H9 (cell line): ENCODE measurements around the gene RPS14. TPM values are rescaled to one million over a fixed set of nuclear protein-coding genes. Genes with fewer than 3 reads are reported as not detected.

Experiments
- DNase-seq: peaks from one replicate; pipeline ENCODE4 v3.0.0-alpha.2; 2017
- H2AFZ ChIP-seq: one replicate; pipeline ENCODE4 v1.6.1; 2013; ENCODE audit warnings: mild to moderate bottlenecking, low read length, control low read depth, moderate library complexity
- H2AK5ac ChIP-seq: 2 replicates; pipeline ENCODE4 v1.6.1; 2013; ENCODE audit warnings: low read length, control low read depth, mixed read lengths; ENCODE audit not compliant: insufficient read length
- H2BK120ac ChIP-seq: one replicate; pipeline ENCODE4 v1.6.1; 2013; ENCODE audit warnings: low read depth, mild to moderate bottlenecking, low read length, control low read depth, inconsistent platforms; ENCODE audit not compliant: poor library complexity, severe bottlenecking
- H2BK12ac ChIP-seq: 2 replicates; pipeline ENCODE4 v1.6.1; 2013; ENCODE audit warnings: low read length, control low read depth, mixed read lengths, low read depth; ENCODE audit not compliant: insufficient read length
- H2BK15ac ChIP-seq: 2 replicates; pipeline ENCODE4 v1.6.1; 2013; ENCODE audit warnings: low read depth, low read length, control low read depth
- H2BK20ac ChIP-seq: one replicate; pipeline ENCODE4 v1.6.1; 2013; ENCODE audit warnings: low read depth, mild to moderate bottlenecking, low read length, control low read depth, inconsistent platforms; ENCODE audit not compliant: poor library complexity, severe bottlenecking
- H2BK5ac ChIP-seq: 2 replicates; pipeline ENCODE4 v1.6.1; 2013; ENCODE audit warnings: low read length, control low read depth, mixed read lengths; ENCODE audit not compliant: insufficient read length
- H3K14ac ChIP-seq: 2 replicates; pipeline ENCODE4 v1.6.1; 2013; ENCODE audit warnings: low read length, control low read depth; ENCODE audit not compliant: insufficient read depth
- H3K18ac ChIP-seq: 2 replicates; pipeline ENCODE4 v1.6.1; 2013; ENCODE audit warnings: low read depth, mild to moderate bottlenecking, mixed read lengths, low read length, control low read depth; ENCODE audit not compliant: insufficient read length
- H3K23ac ChIP-seq: 2 replicates; pipeline ENCODE4 v1.6.1; 2013; ENCODE audit warnings: low read length, control low read depth, mixed read lengths, low read depth; ENCODE audit not compliant: insufficient read length
- H3K23me2 ChIP-seq: 2 replicates; pipeline ENCODE4 v1.6.1; 2013; ENCODE audit warnings: low read depth, mild to moderate bottlenecking, mixed read lengths, low read length, control low read depth; ENCODE audit not compliant: insufficient read length, poor library complexity, severe bottlenecking
- H3K27ac ChIP-seq: 2 replicates; pipeline ENCODE4 v1.5.1; 2013; ENCODE audit warnings: low read length, control low read depth, mixed read lengths, low read depth; ENCODE audit not compliant: insufficient read length
- H3K27me3 ChIP-seq: 2 replicates; pipeline ENCODE4 v1.6.1; 2013; ENCODE audit warnings: low read length, control low read depth, inconsistent platforms; ENCODE audit not compliant: insufficient read depth
- H3K4ac ChIP-seq: 2 replicates; pipeline ENCODE4 v1.6.1; 2013; ENCODE audit warnings: low read depth, mild to moderate bottlenecking, control low read depth, inconsistent platforms, low read length, moderate library complexity
- H3K4me1 ChIP-seq: 2 replicates; pipeline ENCODE4 v1.6.1; 2013; ENCODE audit warnings: low read length, control low read depth, inconsistent platforms; ENCODE audit not compliant: insufficient read depth
- H3K4me2 ChIP-seq: 2 replicates; pipeline ENCODE4 v1.6.1; 2013; ENCODE audit warnings: low read length, control low read depth, mixed read lengths; ENCODE audit not compliant: insufficient read length, insufficient read depth
- H3K56ac ChIP-seq: 2 replicates; pipeline ENCODE4 v1.6.1; 2013; ENCODE audit warnings: low read depth, mild to moderate bottlenecking, mixed read lengths, low read length, control low read depth; ENCODE audit not compliant: insufficient read length
- H3K79me1 ChIP-seq: 2 replicates; pipeline ENCODE4 v1.6.1; 2013; ENCODE audit warnings: low read depth, mild to moderate bottlenecking, moderate library complexity, low read length, control low read depth, inconsistent platforms; ENCODE audit not compliant: insufficient read depth, poor library complexity, severe bottlenecking
- H3K79me2 ChIP-seq: 2 replicates; pipeline ENCODE4 v1.6.1; 2013; ENCODE audit warnings: low read length, control low read depth, inconsistent platforms; ENCODE audit not compliant: insufficient read depth
- H3K9ac ChIP-seq: 2 replicates; pipeline ENCODE4 v1.6.1; 2013; ENCODE audit warnings: low read length, control low read depth, mixed read lengths; ENCODE audit not compliant: insufficient read length; ENCODE audit errors: extremely low read depth
- H3K9me3 ChIP-seq: one replicate; pipeline ENCODE4 v1.6.1; 2013; ENCODE audit warnings: low read depth, low read length, inconsistent platforms; ENCODE audit not compliant: control insufficient read depth
- H3T11ph ChIP-seq: one replicate; pipeline ENCODE4 v1.6.1; 2013; ENCODE audit warnings: mild to moderate bottlenecking, low read length, control low read depth, inconsistent platforms
- H4K20me1 ChIP-seq: one replicate; pipeline ENCODE4 v1.6.1; 2013; ENCODE audit not compliant: control insufficient read depth, insufficient read length, insufficient read depth
- H4K5ac ChIP-seq: 2 replicates; pipeline ENCODE4 v1.6.1; 2013; ENCODE audit warnings: low read depth, mild to moderate bottlenecking, mixed read lengths, low read length, control low read depth; ENCODE audit not compliant: insufficient read length
- H4K8ac ChIP-seq: replicated peaks from 2 replicates; pipeline ENCODE4 v1.6.1; 2013; ENCODE audit warnings: low read length, control low read depth, mixed read lengths, low read depth; ENCODE audit not compliant: insufficient read length
- H4K91ac ChIP-seq: 2 replicates; pipeline ENCODE4 v1.6.1; 2013; ENCODE audit warnings: low read depth, mild to moderate bottlenecking, moderate library complexity, mixed read lengths, low read length, control low read depth; ENCODE audit not compliant: insufficient read length
- H3K27ac Mint-ChIP-seq, 3 experiments: 2 replicates in 2 of 3; 3 replicates in 1 of 3; pipeline ENCODE4 v1.8.0; 2020 to 2021; ENCODE audit warnings: mixed read lengths in 3 of 3, mild to moderate bottlenecking in 1 of 3, moderate library complexity in 1 of 3
- H3K27me3 Mint-ChIP-seq: 2 replicates; pipeline ENCODE4 v1.8.0; 2021; ENCODE audit warnings: low read depth, mild to moderate bottlenecking, moderate library complexity, mixed read lengths
- H3K36me3 Mint-ChIP-seq, 3 experiments: 2 replicates in 2 of 3; 3 replicates in 1 of 3; pipeline ENCODE4 v1.8.0; 2020 to 2021; ENCODE audit warnings: low read depth in 3 of 3, mixed read lengths in 3 of 3; ENCODE audit not compliant: insufficient read depth in 1 of 3
- H3K4me1 Mint-ChIP-seq, 2 experiments: 2 replicates each; pipeline ENCODE4 v1.8.0; 2020; ENCODE audit warnings: mixed read lengths in 2 of 2
- H3K4me3 Mint-ChIP-seq, 2 experiments: 2 replicates in 1 of 2; 3 replicates in 1 of 2; pipeline ENCODE4 v1.8.0; 2020 to 2021; ENCODE audit warnings: mild to moderate bottlenecking in 2 of 2, mixed read lengths in 2 of 2, moderate library complexity in 1 of 2
- H3K9me3 Mint-ChIP-seq, 2 experiments: 2 replicates in 1 of 2; 3 replicates in 1 of 2; pipeline ENCODE4 v1.8.0; 2020; ENCODE audit warnings: mild to moderate bottlenecking in 2 of 2, mixed read lengths in 2 of 2, moderate library complexity in 1 of 2
- WGBS: extraction: QIAGEN DNeasy Blood & Tissue Kit; methylation state at CpG from one replicate; pipeline ENCODE4 v1.1.7; 2013; ENCODE audit warnings: missing lambda C conversion rate, low lambda C conversion rate, mixed read lengths; ENCODE audit not compliant: insufficient read length; ENCODE audit errors: extremely low coverage; 5-methylcytosine and 5-hydroxymethylcytosine counted together
- total RNA-seq: library from RNA; stranded (reverse); gene quantifications from 2 replicates; pipeline ENCODE4 v1.2.1, GENCODE V29; 2021
- TF ChIP-seq, protein P1 (sequence below): fragments of 200-600 bp; sonication (generic); conservative IDR thresholded peaks from 3 replicates; pipeline ENCODE4 v1.8.0; 2021; ENCODE audit warnings: antibody characterized with exemption, mild to moderate bottlenecking

The RPS14 gene
- total RNA-seq, 1 experiment from 2014 or later = 2,533 TPM

- no peaks in the 10 kb centered on the region for H3K79me2 ChIP-seq
- peaks cover 2% of the 10 kb centered on the region for H4K20me1 ChIP-seq
- H2BK15ac ChIP-seq = no peak overlapping the region
- no peaks in the 10 kb centered on the region for H3K27me3 ChIP-seq
- no peak overlapping the region for H2BK12ac ChIP-seq
- no peaks in the 10 kb centered on the region for H3K4me1 Mint-ChIP-seq
- WGBS = no CpG with 5 or more reads among the region's 12 CpGs
- no peaks in the 10 kb centered on the region for H3K23me2 ChIP-seq
- H2BK120ac ChIP-seq = no peak overlapping the region
- H2AK5ac ChIP-seq = no peak overlapping the region
- H4K5ac ChIP-seq = no peak overlapping the region
- TF ChIP-seq, protein P1, sequence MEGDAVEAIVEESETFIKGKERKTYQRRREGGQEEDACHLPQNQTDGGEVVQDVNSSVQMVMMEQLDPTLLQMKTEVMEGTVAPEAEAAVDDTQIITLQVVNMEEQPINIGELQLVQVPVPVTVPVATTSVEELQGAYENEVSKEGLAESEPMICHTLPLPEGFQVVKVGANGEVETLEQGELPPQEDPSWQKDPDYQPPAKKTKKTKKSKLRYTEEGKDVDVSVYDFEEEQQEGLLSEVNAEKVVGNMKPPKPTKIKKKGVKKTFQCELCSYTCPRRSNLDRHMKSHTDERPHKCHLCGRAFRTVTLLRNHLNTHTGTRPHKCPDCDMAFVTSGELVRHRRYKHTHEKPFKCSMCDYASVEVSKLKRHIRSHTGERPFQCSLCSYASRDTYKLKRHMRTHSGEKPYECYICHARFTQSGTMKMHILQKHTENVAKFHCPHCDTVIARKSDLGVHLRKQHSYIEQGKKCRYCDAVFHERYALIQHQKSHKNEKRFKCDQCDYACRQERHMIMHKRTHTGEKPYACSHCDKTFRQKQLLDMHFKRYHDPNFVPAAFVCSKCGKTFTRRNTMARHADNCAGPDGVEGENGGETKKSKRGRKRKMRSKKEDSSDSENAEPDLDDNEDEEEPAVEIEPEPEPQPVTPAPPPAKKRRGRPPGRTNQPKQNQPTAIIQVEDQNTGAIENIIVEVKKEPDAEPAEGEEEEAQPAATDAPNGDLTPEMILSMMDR = no peak
- H3T11ph ChIP-seq = no peak overlapping the region
- H2BK5ac ChIP-seq = no peak overlapping the region
- no peak overlapping the region for H2BK20ac ChIP-seq
- H3K27ac Mint-ChIP-seq = peak overlapping the region in 2 of 3 experiments; percentile 2 to 81; a peak in 2 of 7 replicates
- H3K9me3 ChIP-seq = no peaks in the 10 kb centered on the region
- H4K91ac ChIP-seq = no peak overlapping the region
- no peaks in the 10 kb centered on the region for H3K27me3 Mint-ChIP-seq
- H3K36me3 Mint-ChIP-seq = peaks cover 45 to 71% (median 61%) of the 10 kb centered on the region in 3 experiments
- H3K9me3 Mint-ChIP-seq = no peaks in the 10 kb centered on the region
- H3K4me3 Mint-ChIP-seq = no peak overlapping the region
- DNase-seq = no peak
- H4K8ac ChIP-seq = no peak overlapping the region
- H3K4me2 ChIP-seq = no peak overlapping the region
- no peaks in the 10 kb centered on the region for H3K4me1 ChIP-seq
- no peak overlapping the region for H3K23ac ChIP-seq
- no peak overlapping the region for H3K14ac ChIP-seq
- H3K79me1 ChIP-seq = no peaks in the 10 kb centered on the region
- no peak overlapping the region for H2AFZ ChIP-seq
- no peak overlapping the region for H3K18ac ChIP-seq
- H3K9ac ChIP-seq = no peak overlapping the region
- no peak overlapping the region for H3K4ac ChIP-seq
- no peak overlapping the region for H3K56ac ChIP-seq
- H3K27ac ChIP-seq = no peak overlapping the region
These were observed 49.0 kb downstream of the RPS14 start for GRCh38 chr5:150400316-150401075.
